ENCODE data around the gene ATP5ME.
"Not testable (repeated sequence)": the region's sequence is repeated elsewhere in the genome, so short reads cannot be mapped to it uniquely, and the experiment has no call there.

ATP5ME gene

GRCh38 chr4:637536-638280, 36.4 kb downstream of the ATP5ME start:
- no peak for DNase-seq (ENCODE audit: low read depth)
- no peak for TF ChIP-seq CTCF (conservative IDR thresholded peaks at IDR 0.05; ENCODE audit: low read depth, low read length)
- no peak overlapping the region for H3K4me3 ChIP-seq (ENCODE audit: low read length)

- no peak overlapping the region for H3K4me3 ChIP-seq (ENCODE audit: low read length)
- TF ChIP-seq CTCF (conservative IDR thresholded peaks at IDR 0.05; ENCODE audit: low read depth, low read length) = no peak
- DNase-seq (ENCODE audit: low read depth) = no peak
These were observed 37.4 kb downstream of the ATP5ME start for GRCh38 chr4:636628-637159.

GRCh38 chr4:635851-636627, 38.0 kb downstream of the ATP5ME start:
- TF ChIP-seq CTCF (conservative IDR thresholded peaks at IDR 0.05; ENCODE audit: low read depth, low read length) = no peak
- DNase-seq (ENCODE audit: low read depth) = no peak
- H3K4me3 ChIP-seq (ENCODE audit: low read length) = no peak overlapping the region

GRCh38 chr4:635066-635835, 38.8 kb downstream of the ATP5ME start:
- DNase-seq (ENCODE audit: low read depth); H3K4me3 ChIP-seq (ENCODE audit: low read length): not testable (repeated sequence)

GRCh38 chr4:634599-634985, 39.5 kb downstream of the ATP5ME start:
- DNase-seq (ENCODE audit: low read depth) = no peak
- no peak overlapping the region for H3K4me3 ChIP-seq (ENCODE audit: low read length)
- no peak for TF ChIP-seq CTCF (conservative IDR thresholded peaks at IDR 0.05; ENCODE audit: low read depth, low read length)

GRCh38 chr4:633976-634598, 40.0 kb downstream of the ATP5ME start:
- no peak for TF ChIP-seq CTCF (conservative IDR thresholded peaks at IDR 0.05; ENCODE audit: low read depth, low read length)
- no peak overlapping the region for H3K4me3 ChIP-seq (ENCODE audit: low read length)
- DNase-seq (ENCODE audit: low read depth) = no peak

GRCh38 chr4:633406-633805, 40.7 kb downstream of the ATP5ME start:
- H3K4me3 ChIP-seq (ENCODE audit: low read length) = no peak overlapping the region
- no peak for DNase-seq (ENCODE audit: low read depth)
- TF ChIP-seq CTCF (conservative IDR thresholded peaks at IDR 0.05; ENCODE audit: low read depth, low read length) = no peak
